GM21786 (cell line): ENCODE measurements around the gene BPIFB1.

ENCODE experiments used
- ATAC-seq: cut with Tn5 transposase; IDR thresholded peaks from one replicate; pipeline ENCODE4 v1.9.1; 2021; ENCODE audit not compliant: unreplicated experiment

BPIFB1 gene

GRCh38 chr20:33291830-33292355 lies 8.9 kb downstream of the BPIFB1 start:
- no peak for ATAC-seq

GRCh38 chr20:33296206-33296605 lies 13.2 kb downstream of the BPIFB1 start:
- ATAC-seq = no peak

GRCh38 chr20:33298391-33298790 lies 15.4 kb downstream of the BPIFB1 start:
- no peak for ATAC-seq

GRCh38 chr20:33299111-33299603 lies 16.1 kb downstream of the BPIFB1 start:
- no peak for ATAC-seq

- no peak for ATAC-seq
These were observed 18.3 kb downstream of the BPIFB1 start for GRCh38 chr20:33301192-33301930.

- ATAC-seq = no peak
These were observed 20.6 kb downstream of the BPIFB1 start for GRCh38 chr20:33303595-33303994.

- no peak for ATAC-seq
These were observed 21.0 kb downstream of the BPIFB1 start for GRCh38 chr20:33304046-33304445.

- no peak for ATAC-seq
These were observed 22.6 kb downstream of the BPIFB1 start for GRCh38 chr20:33305589-33306057.

GRCh38 chr20:33306228-33306627 lies 23.2 kb downstream of the BPIFB1 start:
- ATAC-seq = no peak

- ATAC-seq = no peak
These were observed 23.8 kb downstream of the BPIFB1 start for GRCh38 chr20:33306807-33307206.

GRCh38 chr20:33308668-33309067 lies 25.7 kb downstream of the BPIFB1 start:
- no peak for ATAC-seq

GRCh38 chr20:33309631-33310030 lies 26.6 kb downstream of the BPIFB1 start:
- no peak for ATAC-seq

GRCh38 chr20:33310327-33310899 lies 27.4 kb downstream of the BPIFB1 start:
- ATAC-seq = no peak

- ATAC-seq = no peak
These were observed 28.0 kb downstream of the BPIFB1 start for GRCh38 chr20:33311011-33311410.

GRCh38 chr20:33311996-33312395 lies 29.0 kb downstream of the BPIFB1 start:
- no peak for ATAC-seq

GRCh38 chr20:33312583-33312982 lies 29.6 kb downstream of the BPIFB1 start:
- no peak for ATAC-seq

- ATAC-seq = no peak
These were observed 30.8 kb downstream of the BPIFB1 start for GRCh38 chr20:33313686-33314314.

GRCh38 chr20:33316343-33316742 lies 33.3 kb downstream of the BPIFB1 start:
- ATAC-seq = no peak

- ATAC-seq = no peak
These were observed 33.9 kb downstream of the BPIFB1 start for GRCh38 chr20:33316958-33317357.

- ATAC-seq = no peak
These were observed 34.5 kb downstream of the BPIFB1 start for GRCh38 chr20:33317424-33318095.

GRCh38 chr20:33318096-33318429 lies 35.0 kb downstream of the BPIFB1 start:
- ATAC-seq = no peak
